Inferior parietal cortex (tissue), 1 donor: ENCODE results near the gene CRNKL1.
A peak's percentile ranks its signal among the peaks of the same experiment; 100 is the strongest.

ENCODE experiments used
- DNase-seq: peaks from one replicate; pipeline ENCODE4 v3.0.0-alpha.2; 2016; ENCODE audit errors: extremely low spot score

Gene CRNKL1

DNA sequence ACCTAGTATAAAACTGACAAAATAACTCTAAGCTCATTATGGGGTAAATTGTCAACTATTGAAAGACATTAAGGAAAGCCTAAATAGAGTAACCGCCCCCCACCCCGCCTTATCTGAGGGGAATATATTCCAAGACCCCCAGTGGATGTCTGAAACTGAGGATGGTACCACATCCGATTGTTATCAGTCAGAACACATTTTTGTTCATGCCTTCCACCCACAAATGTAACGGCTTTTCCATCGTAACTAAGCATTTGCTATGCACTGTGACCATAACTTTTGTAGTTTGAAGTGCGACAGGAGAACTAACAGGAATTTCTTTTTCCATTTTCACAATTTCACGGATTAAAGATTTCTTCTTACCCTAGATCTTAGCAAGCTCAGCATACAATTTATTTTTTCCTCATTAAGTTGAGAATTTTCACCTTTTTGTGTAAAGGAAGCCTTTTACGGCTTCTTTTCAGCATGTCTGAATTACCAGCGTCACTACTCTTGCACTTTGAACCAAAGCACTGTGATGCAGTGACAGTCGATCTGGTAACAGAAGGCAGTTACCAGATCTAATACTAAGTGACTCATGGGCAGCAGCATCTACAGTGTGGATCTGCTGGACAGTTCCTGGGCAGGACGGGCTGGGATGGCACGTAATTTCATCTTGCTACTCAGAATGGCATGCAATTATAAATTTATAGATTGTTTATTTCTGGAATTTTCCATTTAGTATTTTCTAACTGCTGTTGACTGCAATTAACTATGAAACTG lies 11.9 kb upstream of the CRNKL1 start:
- no peak for DNase-seq

DNA sequence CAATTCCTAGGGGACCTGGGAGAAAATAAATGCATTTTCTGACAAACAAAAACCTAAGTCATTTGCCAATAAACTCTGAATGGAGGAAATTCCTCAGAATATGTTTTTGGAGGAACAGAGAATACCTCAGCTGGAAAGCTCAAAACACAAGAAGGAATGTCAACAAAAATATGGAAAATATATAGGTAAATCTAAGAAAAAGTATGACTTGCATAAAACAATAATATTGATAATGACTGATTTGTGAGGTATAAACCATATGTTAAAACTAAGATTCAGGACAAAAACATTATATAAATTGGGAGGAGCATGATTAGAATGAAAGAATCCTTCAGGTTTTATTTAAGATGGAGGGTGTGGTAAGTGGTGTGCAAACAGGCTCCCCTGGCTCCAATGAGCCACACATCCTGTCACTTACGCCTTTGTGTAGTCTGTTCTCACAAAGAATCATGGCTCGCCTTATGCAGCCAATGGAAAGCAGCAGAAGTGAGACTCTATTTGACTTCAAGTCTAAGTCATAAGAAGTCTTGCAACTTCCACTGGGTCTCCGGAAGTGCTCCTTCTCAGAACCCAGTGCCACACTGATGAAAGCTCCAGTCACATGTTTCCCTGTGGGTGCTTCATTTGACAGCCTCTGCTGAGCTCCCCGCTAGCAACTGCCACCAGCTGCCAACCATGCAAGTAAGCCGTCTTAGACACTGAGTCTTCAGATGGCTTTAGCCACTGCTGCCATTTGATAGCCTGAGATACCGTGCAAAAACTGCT lies 8.2 kb upstream of the CRNKL1 start:
- DNase-seq, result no peak

DNA sequence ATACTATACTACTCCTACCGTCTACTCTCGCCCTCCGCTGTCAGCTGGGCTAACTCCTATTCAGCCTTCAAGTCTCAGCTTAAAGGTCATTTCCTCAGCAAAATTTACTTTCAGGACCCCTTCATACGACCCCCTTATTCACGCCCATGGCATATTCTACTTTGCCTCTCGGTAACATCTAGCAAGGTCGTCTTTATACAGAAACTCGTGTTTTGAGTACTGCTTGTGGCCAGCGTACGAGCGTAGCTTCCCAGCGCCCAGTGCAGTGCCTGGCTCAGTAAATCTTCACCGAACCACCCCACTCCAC lies 546 bp downstream of the CRNKL1 start:
- no peak for DNase-seq

DNA sequence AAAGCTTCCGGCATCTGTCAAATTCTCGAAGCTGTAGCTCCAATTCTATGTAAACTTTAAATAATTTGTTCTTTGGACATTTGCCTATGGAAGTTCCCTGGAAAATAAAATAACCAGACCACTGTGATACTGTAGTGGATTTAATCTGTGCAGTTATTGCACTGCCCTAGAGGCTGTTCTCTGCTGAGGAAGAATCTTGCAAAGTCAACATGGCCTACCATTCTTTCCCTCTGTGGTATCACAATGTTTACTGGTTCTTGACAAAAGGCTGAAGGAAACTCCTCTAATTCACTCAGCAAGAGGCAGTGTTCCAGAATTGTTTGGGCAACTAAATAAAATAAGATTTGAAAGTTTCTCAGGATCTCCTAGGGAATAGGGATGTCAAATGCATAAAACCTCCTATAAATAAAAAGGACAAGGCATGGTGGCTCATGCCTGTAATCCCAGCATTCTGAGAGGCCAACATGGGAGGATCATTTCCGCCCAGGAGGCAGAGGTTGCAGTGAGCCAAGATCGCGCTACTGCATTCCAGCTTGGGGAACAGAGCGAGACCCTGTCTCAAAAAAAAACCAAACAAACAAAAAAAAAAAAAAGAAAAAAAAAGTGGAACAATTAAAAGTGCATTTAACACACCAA lies 12.4 kb downstream of the CRNKL1 start:
- no peak for DNase-seq

DNA sequence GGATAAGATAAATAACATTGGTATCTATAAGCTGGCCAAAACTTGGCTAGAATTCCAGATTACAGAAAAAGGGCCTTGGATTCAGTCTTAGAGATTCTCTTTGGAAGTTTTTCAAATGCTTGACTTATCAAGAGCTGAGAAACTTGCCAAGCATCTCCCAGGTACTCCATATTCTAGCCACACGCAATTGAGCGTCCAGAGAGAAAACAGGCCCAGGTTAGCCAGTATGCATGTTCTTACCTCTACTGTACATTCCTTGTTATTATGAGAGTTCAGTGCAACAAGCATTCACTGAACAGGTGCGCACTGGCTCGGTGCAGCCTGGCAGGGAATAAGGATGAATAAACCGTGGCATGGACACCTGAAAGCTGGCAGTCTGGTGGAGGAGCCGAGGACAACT lies 13.7 kb downstream of the CRNKL1 start:
- DNase-seq, result no peak

DNA sequence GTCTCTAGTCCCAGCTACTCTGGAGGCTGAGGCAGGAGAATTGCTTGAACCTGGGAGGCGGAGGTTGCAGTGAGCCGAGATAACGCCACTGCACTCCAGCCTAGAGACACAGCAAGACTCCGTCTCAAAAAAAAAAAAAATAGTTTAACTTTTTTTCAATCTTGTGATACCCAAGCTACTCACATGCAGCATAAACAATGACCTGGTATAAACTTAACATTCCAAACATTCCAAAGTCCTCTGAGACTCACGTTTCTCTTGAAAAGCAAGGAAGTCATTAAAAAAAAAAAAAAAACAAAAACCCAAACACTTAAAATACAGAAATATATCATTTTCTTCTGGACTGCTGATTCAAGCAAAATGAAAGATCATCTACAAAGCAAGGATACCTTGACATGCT lies 14.3 kb downstream of the CRNKL1 start:
- DNase-seq, result no peak

DNA sequence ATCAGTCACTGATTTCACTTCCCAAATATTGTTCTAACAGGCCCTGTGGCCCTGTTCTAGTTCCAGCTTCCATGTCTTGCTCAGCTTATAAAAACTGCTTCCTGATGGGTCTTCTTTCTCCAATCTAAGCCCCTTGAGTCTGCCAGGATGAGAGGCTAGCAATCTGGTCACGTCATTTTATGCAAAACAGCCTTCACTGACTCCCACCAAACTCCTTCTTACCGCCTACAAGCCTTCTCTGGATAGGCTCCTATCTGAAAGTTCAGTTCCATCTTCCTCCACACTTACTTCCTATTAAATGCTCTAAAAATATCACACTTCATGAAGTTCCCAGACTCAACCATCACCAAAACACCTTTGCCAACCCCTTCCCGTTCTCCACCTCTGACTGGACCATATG lies 15.5 kb downstream of the CRNKL1 start:
- DNase-seq, result no peak

DNA sequence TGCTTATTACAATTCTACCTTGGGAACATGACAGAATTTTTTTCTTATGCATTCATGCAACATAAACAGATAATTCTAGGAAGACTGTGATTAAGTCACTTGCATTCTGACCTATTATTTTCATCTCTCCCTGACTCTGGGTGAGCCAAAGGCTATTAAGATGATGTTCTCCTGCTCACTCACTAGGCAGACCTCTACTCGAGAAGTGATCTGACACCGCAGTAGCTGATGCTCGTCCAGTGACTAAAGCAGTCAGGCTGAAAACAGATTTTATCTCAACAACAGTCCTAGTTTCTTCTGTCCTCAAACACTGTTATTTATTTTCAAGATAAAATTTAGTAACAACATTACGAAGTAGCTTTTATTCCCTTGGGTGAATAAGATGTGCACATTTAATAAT lies 17.8 kb downstream of the CRNKL1 start:
- no peak for DNase-seq

DNA sequence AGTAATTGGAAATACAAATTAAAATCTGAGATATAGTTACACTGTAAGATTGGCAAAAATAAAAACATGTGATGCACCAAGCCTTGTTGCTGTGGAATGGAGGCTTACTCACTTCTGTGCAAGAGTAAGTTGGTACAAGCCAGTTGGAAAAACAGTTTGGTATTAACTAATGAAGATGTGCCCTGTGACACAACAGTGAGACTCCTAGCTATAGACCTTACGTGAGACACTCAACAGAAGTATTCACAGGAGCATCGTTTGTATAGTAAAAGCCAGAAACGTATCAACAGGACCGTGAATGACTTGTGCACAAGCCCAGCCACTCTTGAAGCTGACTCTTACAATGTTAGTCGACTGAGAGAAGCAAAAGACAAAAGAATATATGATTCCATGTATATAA lies 20.5 kb downstream of the CRNKL1 start:
- DNase-seq, result no peak

DNA sequence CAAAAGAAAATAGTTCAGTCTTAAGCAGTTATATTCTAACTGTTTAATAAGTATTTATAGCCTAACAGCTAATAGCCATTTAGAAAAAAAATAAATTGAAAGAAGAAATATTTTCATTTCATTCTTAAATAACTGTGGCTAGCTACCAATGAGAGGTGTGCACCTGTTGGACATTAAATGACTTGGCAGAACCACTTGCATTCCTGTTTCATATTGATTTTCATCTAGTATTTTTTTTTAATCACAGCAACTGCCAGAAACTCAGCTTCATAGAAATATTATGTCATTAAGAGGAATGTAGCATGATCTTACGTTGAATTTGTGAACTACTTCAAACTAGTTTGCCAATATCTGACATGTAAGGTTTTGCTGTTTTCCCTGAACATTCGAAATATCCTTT lies 25.0 kb downstream of the CRNKL1 start:
- DNase-seq, result no peak

DNA sequence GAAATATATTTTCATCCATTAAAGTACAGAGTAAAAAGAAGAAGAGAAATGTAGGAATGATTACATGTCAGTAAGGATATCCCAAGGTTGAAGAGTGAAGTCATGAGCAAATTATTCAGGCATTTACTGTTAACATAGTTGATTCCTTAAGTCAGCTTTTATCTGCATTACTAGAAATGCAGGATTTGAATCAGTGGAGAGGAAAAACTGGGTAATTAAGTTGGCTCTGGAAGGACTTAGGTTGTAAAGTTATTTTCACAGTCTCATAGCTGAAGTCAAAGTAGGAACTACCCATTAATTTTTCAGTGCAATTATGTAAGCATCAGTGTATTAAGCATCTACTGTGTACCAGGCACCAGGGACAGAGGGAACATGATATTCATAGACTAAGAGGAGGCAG lies 27.3 kb downstream of the CRNKL1 start:
- DNase-seq, result no peak

DNA sequence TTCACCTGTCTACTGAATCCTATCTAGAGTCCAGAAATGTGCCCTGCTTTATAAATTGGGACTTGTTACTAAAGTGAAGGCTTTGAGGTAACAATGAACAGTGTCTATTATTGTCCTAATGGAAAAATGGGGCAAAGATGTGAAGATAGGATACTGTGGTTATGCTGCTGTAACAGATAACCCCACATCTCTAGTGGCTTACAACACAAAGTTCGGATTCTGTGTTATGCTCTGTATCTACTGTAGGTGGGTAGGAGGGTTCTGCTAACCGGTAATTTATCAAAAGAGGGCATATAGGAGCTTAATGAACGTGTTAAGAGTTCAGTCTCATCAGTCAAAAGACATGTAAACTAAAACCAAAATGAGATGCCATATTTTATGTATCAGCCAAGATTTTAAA lies 28.9 kb downstream of the CRNKL1 start:
- no peak for DNase-seq

DNA sequence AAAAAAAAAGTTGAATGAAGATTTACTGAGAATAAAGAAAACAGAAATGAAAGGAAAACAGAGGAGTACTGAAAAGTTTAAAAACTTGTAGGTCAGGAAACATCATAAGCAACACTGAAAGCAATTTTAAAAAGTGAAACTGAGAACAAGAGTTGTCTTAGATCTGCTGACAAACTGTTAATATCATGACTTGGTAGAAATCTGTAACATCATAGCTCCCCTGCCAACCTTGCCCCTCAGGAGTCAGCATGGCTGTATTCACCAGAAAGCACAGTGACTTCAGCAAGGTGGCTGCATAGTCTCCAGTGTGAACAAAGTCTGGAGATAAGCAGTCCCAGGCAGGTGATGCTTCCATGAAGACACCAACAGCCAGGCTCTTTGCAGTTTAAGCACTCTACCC lies 29.8 kb downstream of the CRNKL1 start:
- DNase-seq, result no peak

DNA sequence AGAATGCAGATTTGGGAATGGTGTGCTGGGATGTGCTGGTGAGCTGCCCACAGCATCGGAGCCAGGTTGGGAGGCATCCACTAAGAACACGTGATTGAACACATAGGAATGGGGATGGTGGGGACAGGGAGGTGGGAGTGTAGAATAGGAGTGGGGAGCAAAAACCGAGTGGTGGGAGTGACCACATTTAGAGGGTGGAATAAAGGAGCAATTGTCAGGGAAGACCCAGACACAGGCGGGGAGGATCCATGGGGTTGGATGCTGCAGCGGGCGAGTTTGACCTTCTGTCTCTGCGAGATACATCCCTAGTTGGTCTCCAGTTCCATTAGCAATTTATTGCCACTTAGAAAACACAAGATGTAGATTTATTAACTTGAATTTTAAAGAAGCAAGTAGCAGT lies 30.4 kb downstream of the CRNKL1 start:
- DNase-seq, result no peak

DNA sequence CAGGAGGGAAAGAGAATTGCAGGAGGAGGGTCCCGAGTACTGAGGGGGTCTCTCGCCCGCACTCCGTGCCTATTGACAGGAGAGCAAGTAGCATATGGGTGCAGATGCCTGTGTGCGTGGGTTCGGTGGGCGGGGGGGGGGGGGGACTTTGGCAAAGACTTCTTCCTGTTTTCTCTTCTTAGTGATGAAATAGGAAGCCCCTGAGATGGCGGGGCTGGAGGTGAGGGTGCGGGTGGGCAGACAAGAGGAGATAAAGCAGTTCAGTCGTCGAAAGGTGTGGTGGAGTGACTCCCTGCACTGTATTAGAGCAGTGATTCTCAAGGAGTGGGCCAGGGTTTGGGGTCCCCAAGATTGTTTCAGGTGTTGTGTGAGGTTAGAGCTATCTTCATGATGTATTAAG lies 31.4 kb downstream of the CRNKL1 start:
- no peak for DNase-seq

DNA sequence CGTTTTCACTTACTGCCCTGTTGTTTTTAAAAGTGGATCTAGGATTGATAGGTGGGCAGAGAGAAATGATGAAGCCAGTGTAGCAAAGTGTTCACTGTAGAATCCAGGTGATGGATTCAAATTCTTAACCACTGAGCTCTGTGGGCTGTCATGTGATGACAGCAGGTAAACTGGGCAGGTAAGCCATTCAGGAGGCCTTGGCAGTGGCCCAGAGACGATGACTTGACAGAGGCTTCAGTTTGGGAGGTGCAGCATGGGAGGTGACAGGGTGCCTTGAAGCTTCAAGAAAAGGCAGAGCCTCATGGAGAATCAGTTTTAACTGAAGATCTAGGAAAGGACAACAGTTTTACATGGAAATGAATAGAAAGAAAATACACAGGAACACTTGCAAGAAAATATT lies 33.1 kb downstream of the CRNKL1 start:
- no peak for DNase-seq

DNA sequence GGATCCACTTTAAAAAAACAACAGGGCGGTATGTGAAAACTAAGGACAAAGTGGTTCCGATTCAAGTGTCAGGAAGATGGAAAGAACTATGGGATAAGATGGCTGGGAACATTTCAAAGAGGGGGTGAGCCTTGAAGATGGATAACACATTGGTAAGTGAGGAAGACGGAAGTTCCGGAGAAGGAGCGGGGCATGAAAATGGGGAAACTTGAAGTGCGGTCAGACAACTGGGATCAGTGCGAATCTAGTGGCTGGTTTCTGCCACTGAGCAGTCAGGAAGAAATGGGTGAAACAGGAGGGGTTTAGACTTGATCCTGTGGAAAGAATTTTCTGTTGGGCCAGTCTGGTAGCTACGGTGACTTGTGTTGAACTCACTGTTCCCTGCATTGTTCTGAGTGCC lies 33.9 kb downstream of the CRNKL1 start:
- no peak for DNase-seq

DNA sequence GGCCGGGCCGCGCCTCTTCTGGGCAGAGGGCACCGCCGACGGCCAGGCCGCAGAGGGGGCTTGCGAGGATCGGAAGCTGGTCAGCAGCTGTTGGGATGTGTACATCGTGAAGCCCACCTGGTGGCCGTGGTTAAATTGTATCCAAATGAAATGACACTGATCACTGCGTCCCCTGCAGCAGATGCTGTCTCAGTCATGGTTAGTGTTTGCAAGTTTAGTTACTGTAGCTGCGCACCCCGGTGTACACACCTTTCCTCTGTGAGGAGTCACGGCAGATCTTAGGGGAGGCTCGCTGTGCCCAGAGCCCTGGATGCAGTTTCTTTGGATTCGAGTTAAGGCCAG lies 34.5 kb downstream of the CRNKL1 start:
- DNase-seq, result no peak

DNA sequence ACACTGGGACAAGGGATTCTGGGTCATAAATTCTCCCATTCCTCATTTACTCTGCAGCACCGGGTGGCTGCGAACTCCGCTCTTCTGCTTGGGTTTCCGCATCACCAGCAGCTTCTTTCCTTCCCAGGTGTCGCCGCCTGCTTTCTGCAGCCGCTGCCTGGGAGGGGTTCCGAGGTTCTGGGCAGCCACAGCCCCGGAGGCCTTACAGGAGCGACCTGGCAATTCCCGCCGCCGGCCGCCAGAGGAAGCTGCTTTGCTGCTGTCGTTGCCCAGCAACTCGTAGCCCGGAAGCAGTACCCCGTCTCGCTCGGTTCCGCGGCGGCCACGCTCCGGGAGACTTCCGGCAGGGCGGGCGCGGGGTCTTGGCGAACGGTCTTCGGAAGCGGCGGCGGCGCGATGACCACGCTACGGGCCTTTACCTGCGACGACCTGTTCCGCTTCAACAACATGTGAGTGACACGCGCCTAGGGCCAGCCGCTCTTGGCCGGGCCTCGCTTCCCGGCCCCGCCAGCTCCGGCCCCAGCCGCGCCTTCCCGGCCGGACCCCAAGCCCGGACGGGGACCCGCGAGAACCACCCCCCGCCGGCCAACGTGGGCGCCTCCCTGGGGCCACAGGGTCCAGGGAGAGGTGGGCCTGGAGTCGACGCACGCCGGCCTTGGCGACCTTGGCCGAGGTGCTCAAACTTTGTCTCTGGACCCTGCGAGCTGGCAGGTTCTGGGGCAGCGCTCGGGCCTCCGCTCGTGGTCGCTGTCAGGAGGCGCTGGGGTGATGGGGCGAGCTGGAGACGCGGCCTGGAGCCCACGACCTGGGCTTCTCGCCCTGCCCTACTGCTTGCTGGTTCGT lies 35.0 kb downstream of the CRNKL1 start, which contains the start of gene NAA20:
Gene NAA20 (plus strand): TSS at position 362 of the 843 bp plus-strand sequence. CDS start 35 bp downstream, at position 397.
- DNase-seq, result peak; percentile 89

DNA sequence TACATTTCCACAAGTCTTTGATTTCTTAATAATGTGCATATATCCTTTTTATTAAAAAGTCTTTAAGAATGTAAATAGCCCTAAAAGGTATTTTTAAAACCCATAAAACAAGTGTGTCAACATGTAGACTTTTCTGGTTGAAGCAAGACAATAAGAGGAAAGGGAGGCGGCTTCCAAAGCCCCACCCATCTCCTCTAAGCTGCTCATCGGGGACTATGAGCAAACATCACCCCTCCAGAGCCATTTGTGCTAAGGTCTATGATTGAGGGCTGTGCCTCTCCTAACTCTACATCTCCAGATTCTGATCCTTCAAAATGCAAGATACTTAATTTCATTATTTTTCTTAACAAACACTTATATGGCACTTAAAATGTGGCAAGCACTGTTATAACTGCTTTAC lies 37.6 kb downstream of the CRNKL1 start:
- DNase-seq, result no peak

DNA sequence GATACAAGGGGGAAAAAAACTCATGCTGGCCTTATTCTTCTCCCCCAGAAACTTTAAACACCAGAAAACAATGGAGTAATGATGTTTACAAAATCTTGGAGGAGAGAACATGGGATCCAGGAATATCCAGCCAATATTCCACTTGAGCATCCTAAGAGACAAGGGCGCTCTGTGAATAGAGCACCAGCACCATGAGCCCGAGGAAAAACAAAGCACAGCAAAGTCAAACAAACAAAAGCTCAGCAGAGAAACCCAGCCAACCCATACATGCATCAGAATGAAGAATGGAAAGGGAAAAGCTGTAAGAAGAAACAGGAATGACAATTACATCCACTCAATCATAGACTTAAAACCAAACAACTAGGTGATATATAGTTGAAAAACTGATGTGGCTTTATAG lies 39.7 kb downstream of the CRNKL1 start:
- DNase-seq, result peak; percentile 68
